DMS 273 treated with DMSO at 0.1 percent for 48 hours (cell line): Measurements from ENCODE around the gene HIGD2A.
A peak's percentile ranks its signal among the peaks of the same experiment; 100 is the strongest.

Experiments used
- DNase-seq: peaks from one replicate; lab custom pipeline; 2025; lab: John Stamatoyannopoulos, UW

The HIGD2A gene, protein sequence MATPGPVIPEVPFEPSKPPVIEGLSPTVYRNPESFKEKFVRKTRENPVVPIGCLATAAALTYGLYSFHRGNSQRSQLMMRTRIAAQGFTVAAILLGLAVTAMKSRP

DNA sequence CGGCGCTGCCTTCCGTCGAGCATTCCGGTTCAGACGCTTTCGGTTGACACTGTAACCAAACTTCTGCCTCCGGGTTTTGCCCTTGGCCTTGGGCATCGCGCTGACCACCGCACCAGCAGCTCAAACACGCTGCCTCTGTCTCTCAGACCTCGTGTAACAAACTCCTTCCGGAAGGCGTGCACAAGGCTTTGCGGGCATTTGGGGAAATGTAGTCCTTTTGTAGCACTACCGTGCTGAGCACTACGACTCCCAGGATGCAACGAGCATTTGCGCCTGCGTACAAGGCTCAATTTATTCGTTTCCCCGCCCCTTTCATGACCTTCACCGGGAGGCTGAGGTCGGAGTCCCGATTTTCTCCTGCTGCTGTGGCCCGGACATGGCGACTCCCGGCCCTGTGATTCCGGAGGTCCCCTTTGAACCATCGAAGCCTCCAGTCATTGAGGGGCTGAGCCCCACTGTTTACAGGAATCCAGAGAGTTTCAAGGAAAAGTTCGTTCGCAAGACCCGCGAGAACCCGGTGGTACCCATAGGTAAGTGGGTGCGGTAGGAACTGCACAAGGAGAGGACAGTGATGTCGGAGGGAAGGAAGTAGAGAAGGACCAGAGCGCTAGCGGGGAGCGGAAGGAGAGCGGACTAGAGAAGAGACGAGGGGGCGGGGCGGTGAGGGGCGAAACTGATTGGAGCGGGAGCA is at the start of gene HIGD2A, which contains the start of gene NOP16:
Gene HIGD2A, plus strand, starts transcription at position 308 of the 691 bp plus-strand sequence. Its CDS starts 69 bp downstream, at position 377.
Gene NOP16, minus strand, starts transcription at position 155 of the 691 bp plus-strand sequence. Its CDS starts 59 bp downstream, at position 96.
- peak; percentile 99 for DNase-seq

DNA sequence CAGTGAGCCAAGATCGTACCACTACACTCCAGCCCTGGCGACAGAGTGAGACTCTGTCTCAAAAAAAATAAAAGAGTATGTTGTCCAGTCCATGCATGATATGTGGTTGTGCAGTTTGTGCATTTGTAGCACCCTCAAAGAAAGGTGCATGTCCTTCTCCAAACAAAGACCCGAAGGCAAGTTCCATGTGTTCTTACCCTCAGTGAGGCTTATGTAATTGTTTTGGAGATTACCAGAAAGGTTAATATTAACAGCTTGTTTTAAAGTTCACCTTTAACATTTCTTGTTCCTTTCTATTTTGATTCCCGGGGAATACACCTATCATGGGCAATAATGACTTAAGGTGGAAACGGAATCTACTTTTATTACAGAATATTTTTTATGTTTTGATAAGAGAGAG is 49.2 kb upstream of the HIGD2A start:
- DNase-seq, result no peak

- no peak for DNase-seq
Observed at GRCh38 chr5:176341325-176342157, 47.0 kb upstream of the HIGD2A start.

DNA sequence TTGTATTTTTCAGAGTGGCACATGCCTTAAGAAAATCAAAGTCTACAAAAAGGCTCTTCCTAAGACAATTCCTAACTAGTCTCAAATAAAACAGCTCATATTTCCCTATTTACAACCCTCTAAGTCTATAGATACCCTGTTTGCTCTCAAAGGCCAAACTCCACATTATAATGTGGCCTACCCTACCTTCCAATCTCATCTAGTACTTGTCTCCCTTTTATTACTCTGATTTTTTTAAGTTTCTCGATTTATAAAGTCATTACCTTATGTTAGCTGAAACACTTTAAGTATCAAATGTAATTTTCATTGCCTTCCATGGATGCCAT is 46.4 kb upstream of the HIGD2A start:
- no peak for DNase-seq

- no peak for DNase-seq
Observed at GRCh38 chr5:176342766-176343458, 45.6 kb upstream of the HIGD2A start.

GRCh38 chr5:176350416-176350815 is 38.1 kb upstream of the HIGD2A start:
- no peak for DNase-seq

- DNase-seq, result no peak
Observed at GRCh38 chr5:176352116-176352878, 36.3 kb upstream of the HIGD2A start.

DNA sequence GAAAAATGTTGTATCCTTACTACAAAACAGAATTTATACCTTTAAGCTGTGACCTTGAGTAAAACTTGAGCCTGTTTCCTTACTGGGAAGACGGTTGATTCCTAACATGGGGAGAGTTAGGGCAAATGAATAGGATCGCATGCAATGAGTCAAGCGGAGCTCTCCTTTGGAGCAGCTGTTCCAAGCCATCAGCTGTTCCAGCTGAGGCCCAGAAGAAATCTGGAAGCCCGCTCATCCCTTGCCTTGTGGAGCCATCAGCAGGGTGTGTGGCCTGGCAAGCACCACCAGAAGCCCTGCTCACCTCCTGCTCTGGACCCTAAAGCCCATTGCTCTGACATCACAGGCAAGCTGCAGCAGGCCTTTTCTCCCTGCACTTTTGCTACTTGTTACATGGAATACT is 35.0 kb upstream of the HIGD2A start:
- no peak for DNase-seq

DNA sequence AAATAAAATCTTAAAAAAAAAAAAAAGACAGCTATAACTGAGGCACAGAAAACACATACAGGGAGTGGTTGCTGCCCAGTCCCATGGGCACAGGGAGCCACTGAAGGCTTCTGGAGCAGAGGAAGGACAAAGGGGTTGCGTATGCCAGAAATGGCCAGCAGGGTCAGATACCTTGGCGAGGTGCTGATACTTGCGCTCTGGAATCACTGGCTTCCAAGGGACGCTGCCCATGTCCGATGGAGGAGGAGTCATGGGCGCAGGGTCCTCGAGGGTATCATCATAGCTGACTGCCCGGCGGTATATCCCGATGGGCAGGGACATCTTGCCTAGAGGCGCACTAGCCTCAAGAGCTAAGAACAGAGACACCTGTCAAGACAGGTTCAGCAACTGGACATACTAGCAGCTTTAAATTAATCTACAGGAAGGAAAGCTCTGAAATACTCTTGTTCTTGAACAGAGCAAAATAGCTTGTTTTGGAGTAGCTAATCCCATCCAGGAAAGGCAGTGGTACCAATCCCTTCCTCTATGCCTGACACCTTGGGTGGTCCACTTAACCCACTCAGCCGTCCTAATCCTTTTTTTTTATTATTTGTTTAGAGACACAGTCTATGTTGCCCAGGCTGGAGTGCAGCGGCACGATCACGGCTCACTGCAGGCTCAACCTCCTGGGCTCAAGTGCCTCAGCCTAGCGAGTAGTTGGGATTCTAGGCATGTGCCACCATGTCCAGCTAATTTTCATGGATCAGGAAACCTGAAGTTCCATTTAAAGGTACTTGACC is 33.0 kb upstream of the HIGD2A start:
- DNase-seq, result no peak

DNA sequence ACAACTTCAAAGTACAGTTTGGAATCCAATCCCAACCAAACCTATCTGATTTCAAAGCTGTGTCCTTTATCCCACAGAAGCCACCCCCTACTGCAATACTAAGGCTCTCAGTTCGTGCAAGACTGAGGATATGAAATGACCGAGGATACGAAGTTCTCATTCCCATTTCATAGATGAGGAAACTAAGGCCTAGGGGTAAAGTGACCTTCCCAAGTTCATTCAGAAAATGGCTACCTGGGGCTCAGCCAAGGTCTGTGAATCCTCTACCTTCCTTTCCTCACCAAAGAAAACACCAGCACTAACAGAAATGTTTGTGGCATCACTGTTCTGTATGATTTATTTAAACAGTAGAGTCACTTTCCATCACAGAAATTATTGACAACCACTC is 32.4 kb upstream of the HIGD2A start:
- no peak for DNase-seq

DNA sequence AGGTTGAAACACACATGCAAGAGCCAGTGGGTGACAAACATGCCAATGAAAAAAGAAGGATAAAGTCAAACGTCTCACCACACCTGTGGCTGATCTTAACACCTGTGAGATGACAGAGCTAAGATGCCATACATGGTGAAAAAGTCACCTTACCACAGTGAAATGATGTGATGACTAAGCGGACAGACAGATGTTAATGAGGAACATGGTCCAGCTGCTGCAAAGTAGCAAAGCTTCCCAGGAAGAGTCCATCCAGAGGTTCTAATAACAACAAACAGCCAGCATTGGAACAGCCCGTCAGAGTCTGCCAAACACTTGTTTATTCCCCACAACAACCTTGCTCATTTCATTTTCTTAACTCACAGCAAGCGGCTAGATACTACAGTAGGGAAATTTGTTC is 28.9 kb upstream of the HIGD2A start:
- no peak for DNase-seq

GRCh38 chr5:176360894-176361436 is 27.6 kb upstream of the HIGD2A start:
- DNase-seq, result no peak

DNA sequence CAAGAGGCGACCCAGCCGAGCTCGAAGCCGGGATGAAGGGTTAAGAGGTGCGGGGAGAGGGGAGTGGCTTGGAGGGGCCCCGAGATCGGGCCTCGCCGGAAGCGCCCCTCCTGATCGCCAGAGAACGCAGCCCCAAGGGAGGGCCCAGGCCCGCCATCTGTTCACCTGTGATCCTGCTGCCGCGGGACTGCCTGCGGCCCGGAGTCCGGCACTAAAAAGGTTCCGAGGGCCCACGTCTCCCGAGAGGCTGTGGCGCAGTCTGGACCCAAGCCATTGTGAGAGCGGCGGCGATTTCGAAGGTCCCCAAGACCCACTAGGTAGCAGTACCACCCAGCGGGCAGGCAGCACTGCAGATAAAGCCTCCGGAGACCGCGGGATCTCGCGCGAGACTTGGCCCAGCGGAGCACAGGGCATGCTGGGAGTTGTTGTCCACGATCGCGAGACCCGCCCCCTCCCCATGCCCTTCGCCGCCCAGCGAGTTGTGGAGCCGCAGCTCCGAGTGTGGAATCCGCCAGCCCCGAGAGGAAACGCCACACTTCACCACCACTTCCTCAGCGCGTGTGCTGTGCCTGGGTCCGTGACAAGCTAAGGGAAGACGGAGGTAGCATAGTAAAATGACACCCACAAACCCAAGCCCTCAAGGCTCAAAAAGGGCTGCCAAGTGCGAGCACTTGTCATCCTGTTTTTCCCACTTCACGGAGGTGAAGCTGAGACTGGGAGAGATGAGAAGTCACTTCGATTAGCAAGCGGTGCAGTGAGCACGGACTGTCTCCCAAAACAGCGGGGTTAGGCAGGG is 26.9 kb upstream of the HIGD2A start, which contains the start of gene KIAA1191:
Gene KIAA1191, minus strand, starts transcription at position 328 of the 796 bp plus-strand sequence. CDS start 2,256 bp downstream, outside the sequence.
- peak; percentile 71 for DNase-seq

- no peak for DNase-seq
Observed at GRCh38 chr5:176362233-176362490, 26.4 kb upstream of the HIGD2A start.

DNA sequence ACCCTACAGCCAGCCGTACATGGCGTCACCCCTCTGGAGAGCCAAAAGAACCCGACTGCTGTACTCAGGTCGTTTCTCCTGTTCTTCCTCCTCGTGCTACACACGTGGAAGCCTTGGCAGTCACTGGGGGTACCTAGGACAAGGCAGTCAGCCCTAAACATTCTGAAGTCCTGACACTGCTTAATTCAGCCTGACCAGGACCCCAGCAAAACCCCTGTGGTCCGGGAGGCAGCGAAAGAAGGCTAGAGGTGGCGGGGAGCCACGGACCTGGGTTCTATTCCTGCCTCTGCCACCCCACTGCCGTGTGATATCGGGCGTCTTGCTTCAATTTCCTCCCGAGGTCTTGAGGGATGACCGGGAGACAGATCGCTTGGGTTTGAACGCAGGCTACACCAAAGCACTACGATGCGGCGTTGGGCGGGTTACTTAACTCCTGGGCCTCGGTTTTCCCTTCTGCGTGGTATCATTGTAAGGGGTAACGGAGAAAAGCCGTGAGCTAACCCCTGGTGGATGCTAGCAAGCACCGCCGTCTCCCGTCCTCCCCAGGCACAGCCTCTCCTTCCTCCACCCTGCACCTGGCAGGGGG is 23.7 kb upstream of the HIGD2A start:
- no peak for DNase-seq

DNA sequence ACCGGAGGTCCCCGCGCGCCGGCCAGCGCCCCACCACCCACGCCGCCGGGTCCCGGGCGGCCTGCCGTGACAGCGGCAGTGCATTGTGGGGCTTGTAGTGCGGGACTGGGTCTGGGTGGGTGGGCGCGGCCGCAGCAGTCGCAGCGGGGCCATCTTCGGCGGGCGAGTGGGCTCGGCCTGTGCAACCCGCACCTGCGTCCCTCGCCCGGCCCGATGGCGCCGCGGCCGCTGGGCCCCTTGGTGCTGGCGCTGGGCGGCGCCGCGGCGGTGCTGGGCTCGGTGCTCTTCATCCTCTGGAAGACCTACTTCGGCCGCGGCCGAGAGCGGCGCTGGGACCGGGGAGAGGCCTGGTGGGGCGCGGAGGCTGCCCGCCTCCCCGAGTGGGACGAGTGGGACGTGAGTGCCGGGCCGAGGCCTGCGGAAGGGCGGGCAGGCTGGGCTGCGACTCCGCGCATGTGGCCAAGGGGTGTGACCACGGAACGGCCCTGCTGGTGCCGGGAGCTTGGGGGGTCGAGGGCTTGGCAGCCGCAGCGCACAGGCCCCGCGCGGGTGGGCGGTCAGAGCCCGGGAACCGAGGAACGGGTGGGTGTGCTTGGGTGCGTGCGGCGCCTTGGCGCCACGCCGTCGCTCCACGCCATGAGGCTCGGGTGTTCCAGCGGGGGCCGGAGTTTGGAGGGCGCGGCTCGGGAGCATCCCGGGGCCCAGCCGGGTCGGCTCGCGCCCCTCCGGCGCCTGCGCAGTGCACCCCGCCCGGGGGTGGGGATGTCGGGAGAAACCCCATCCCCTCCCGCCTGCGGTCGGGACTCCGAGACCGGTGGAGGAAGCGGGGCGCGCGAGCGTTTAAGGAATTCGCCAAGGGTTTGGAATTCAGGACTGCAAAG is 23.0 kb upstream of the HIGD2A start, which contains the start of gene ARL10:
Gene ARL10, plus strand, starts transcription at position 137 of the 881 bp plus-strand sequence. Its CDS starts 77 bp downstream, at position 214.
- no peak for DNase-seq

- no peak for DNase-seq
Observed at GRCh38 chr5:176366232-176366894, 22.2 kb upstream of the HIGD2A start.

- no peak for DNase-seq
Observed at GRCh38 chr5:176368726-176369125, 19.8 kb upstream of the HIGD2A start.
